K562 (cell line): Measurements from ENCODE around the gene CRTAP. TPM values are rescaled to one million over a fixed set of nuclear protein-coding genes. Genes with fewer than 3 reads are reported as not detected.
A peak's percentile ranks its signal among the peaks of the same experiment; 100 is the strongest.

Experiments
- ATAC-seq: fragments of 200-7000 bp; cut with Tn5 transposase; 3 replicates; pipeline ENCODE4 v1.9.1; 2020; ENCODE audit warnings: moderate library complexity
- BruUV-seq: library from RNA; stranded (reverse); fragments of 400-500 nt; replicated peaks from 2 replicates; lab custom pipeline; 2021; lab: Mats Ljungman, UMichigan
- CTCF ChIA-PET: fragments of 300-600 bp; formaldehyde crosslinking; extraction: SDS; loops from one replicate; lab custom pipeline; 2021; ENCODE audit warnings: low intra/inter-chr PET ratio; lab: Yijun Ruan, JAX
- POLR2A ChIA-PET: fragments of 300-600, 350-650 bp; sonication (Branson Sonifier 250); formaldehyde crosslinking; extraction: SDS; loops from one replicate; lab custom pipeline; 2021; ENCODE audit warnings: antibody characterized with exemption, inconsistent platforms; lab: Yijun Ruan, JAX
- DNase-seq, 4 experiments: peaks; one replicate each; pipeline versions ENCODE4 v3.0.0 to v3.0.0-alpha.2; 2011 to 2018; ENCODE audit warnings: low spot score in 3 of 4, mixed read lengths in 3 of 4; ENCODE audit errors: extremely low read depth in 1 of 4
- FAIRE-seq: peaks from 2 replicates; lab custom pipeline; 2011; peaks lifted over from hg19 to GRCh38; lab: Jason Lieb, UNC
- H2AFZ ChIP-seq: 2 replicates; pipeline ENCODE4 v1.6.0; 2011; ENCODE audit warnings: low read depth, low read length, control low read depth, inconsistent platforms
- H3K27ac ChIP-seq: fragments of 200-600 bp; 3 replicates; pipeline ENCODE4 v1.8.0; 2011; ENCODE audit warnings: low read depth, mild to moderate bottlenecking, control low read depth, inconsistent platforms, low read length, moderate library complexity, mixed read lengths; ENCODE audit errors: extremely low read depth
- H3K27me3 ChIP-seq, 2 experiments: fragments of 300-600 bp in 1 of 2; 2 replicates in 1 of 2; 3 replicates in 1 of 2; pipeline versions ENCODE4 v1.6.0 to v1.8.0; 2011; ENCODE audit warnings: inconsistent platforms in 2 of 2, low read length in 2 of 2, mild to moderate bottlenecking in 1 of 2, mixed read lengths in 1 of 2, moderate library complexity in 1 of 2; ENCODE audit not compliant: control insufficient read depth in 2 of 2, insufficient read depth in 2 of 2
- H3K36me3 ChIP-seq: fragments of 300-600 bp; 3 replicates; pipeline ENCODE4 v1.8.0; 2011; ENCODE audit warnings: mild to moderate bottlenecking, low read length, inconsistent platforms; ENCODE audit not compliant: control insufficient read depth, insufficient read depth
- H3K4me1 ChIP-seq, 2 experiments: fragments of 200-600 bp in 1 of 2; replicated peaks in 1 of 2; 2 replicates in 1 of 2; 3 replicates in 1 of 2; pipeline versions ENCODE4 v1.5.1 to v1.8.0; 2011; ENCODE audit warnings: inconsistent platforms in 2 of 2, low read length in 2 of 2, mild to moderate bottlenecking in 1 of 2, mixed read lengths in 1 of 2, moderate library complexity in 1 of 2; ENCODE audit not compliant: control insufficient read depth in 2 of 2, insufficient read depth in 2 of 2
- H3K4me2 ChIP-seq: 2 replicates; pipeline ENCODE4 v1.6.1; 2011; ENCODE audit warnings: low read length, control low read depth, inconsistent platforms, mixed read lengths; ENCODE audit not compliant: insufficient read depth
- H3K4me3 ChIP-seq: fragments of 200-600 bp; sonication (generic), shearing (Covaris generic); 2 replicates; pipeline ENCODE4 v1.5.1; 2016; ENCODE audit warnings: control low read depth, inconsistent platforms
- H3K79me2 ChIP-seq: fragments of 200-600 bp; 3 replicates; pipeline ENCODE4 v1.8.0; 2011; ENCODE audit warnings: low read length, inconsistent platforms; ENCODE audit not compliant: control insufficient read depth, insufficient read depth
- H3K9ac ChIP-seq, 2 experiments: 2 replicates each; pipeline versions ENCODE4 v1.6.0 to v1.6.1; 2011; ENCODE audit warnings: low read depth in 2 of 2, low read length in 2 of 2, control low read depth in 1 of 2, inconsistent platforms in 1 of 2, mild to moderate bottlenecking in 1 of 2, mixed read lengths in 1 of 2; ENCODE audit not compliant: insufficient read depth in 1 of 2
- H3K9me1 ChIP-seq: one replicate; pipeline ENCODE4 v1.6.0; 2011; ENCODE audit warnings: inconsistent platforms, mild to moderate bottlenecking, low read length, moderate library complexity; ENCODE audit not compliant: control insufficient read depth, insufficient read depth
- H3K9me3 ChIP-seq: replicated peaks from 2 replicates; pipeline ENCODE4 v1.5.1; 2011; ENCODE audit warnings: low read depth, low read length, inconsistent platforms; ENCODE audit not compliant: control insufficient read depth, insufficient read depth
- H4K20me1 ChIP-seq: replicated peaks from 2 replicates; pipeline ENCODE4 v1.6.1; 2011; ENCODE audit warnings: low read length, inconsistent platforms, mixed read lengths; ENCODE audit not compliant: control insufficient read depth, insufficient read depth
- BCOR ChIP-seq: fragments of 450-650 bp; IDR thresholded peaks from 2 replicates; pipeline ENCODE4 v1.6.1; 2016
- DPF2 ChIP-seq: fragments of 450-650 bp; IDR thresholded peaks from 2 replicates; pipeline ENCODE4 v1.6.1; 2016
- MYBL2 ChIP-seq, 2 experiments: fragments of 450-650 bp in 1 of 2; sonication (generic) in 1 of 2; formaldehyde crosslinking in 1 of 2; IDR thresholded peaks; 2 replicates each; pipeline versions ENCODE4 v1.6.1 to v1.8.1; 2017 to 2022; ENCODE audit warnings: borderline replicate concordance in 1 of 2, inconsistent platforms in 1 of 2, low read depth in 1 of 2, mild to moderate bottlenecking in 1 of 2, missing genetic modification reagents in 1 of 2, moderate library complexity in 1 of 2
- PTTG1 ChIP-seq: fragments of 450-650 bp; IDR thresholded peaks from 2 replicates; pipeline ENCODE4 v1.6.1; 2016; ENCODE audit warnings: low read depth, mild to moderate bottlenecking, missing genetic modification characterization, missing compliant biosample characterization
- TAF1 ChIP-seq: IDR thresholded peaks from 2 replicates; pipeline ENCODE4 v1.6.1; 2011; ENCODE audit warnings: mild to moderate bottlenecking, low read length, moderate library complexity; ENCODE audit not compliant: insufficient read depth, control insufficient read depth, severe bottlenecking; ENCODE audit errors: extremely low read depth
- ZNF583 ChIP-seq: fragments of 250-450 bp; sonication (Bioruptor Pico); IDR thresholded peaks from 2 replicates; pipeline ENCODE4 v1.4.0; 2020
- WGBS: fragments of 100-300 bp; shearing (Covaris generic); methylation state at CpG from one replicate; pipeline ENCODE4 v1.1.6; 2016; ENCODE audit warnings: low coverage, mixed read lengths; ENCODE audit not compliant: insufficient coverage; ENCODE audit errors: missing lambda C conversion rate; 5-methylcytosine and 5-hydroxymethylcytosine counted together
- in situ Hi-C: fragments of 300-500 bp; cut with MboI; formaldehyde crosslinking; loops from 4 replicates; pipeline ENCODE4 v1.15.0; 2018; ENCODE audit warnings: inconsistent platforms, mixed read lengths
- intact Hi-C: fragments of 100-400 bp; cut with micrococcal nuclease; formaldehyde crosslinking; loops from 2 replicates; pipeline ENCODE4 v1.14.2; 2022
- polyA plus RNA-seq, 8 experiments: library from polyadenylated mRNA; depleted of rRNA in 4 of 8; stranded (reverse) in 5 of 8; unstranded in 3 of 8; fragments of >200 nt; fragmentation: Nextera tagmentation in 2 of 8; fragmentation: Illumina TruSeq in 1 of 8; extraction: Ambion mirVana in 2 of 8; extraction: Trizol in 1 of 8; gene quantifications; 2 replicates each; pipeline versions ENCODE4 v1.2.1 to v1.2.3, GENCODE V29; 2011 to 2014; ENCODE audit warnings: inconsistent platforms in 1 of 8, missing spikeins in 1 of 8
- total RNA-seq, 7 experiments: library from RNA; depleted of rRNA in 6 of 7; stranded (reverse); fragments of >200 nt in 6 of 7; fragmentation: Illumina TruSeq in 2 of 7; extraction: Trizol in 2 of 7; gene quantifications; 2 replicates each; pipeline versions ENCODE4 v1.2.1 to v1.2.3, GENCODE V29; 2011 to 2021; ENCODE audit warnings: low replicate concordance in 1 of 7
- TF ChIP-seq, protein P1 (sequence below): fragments of 250-450 bp; sonication (Bioruptor Pico); IDR thresholded peaks from 2 replicates; pipeline ENCODE4 v1.4.0; 2020
- TF ChIP-seq, protein P2 (sequence below): fragments of 450-650 bp; IDR thresholded peaks from 2 replicates; pipeline ENCODE4 v1.6.1; 2016; ENCODE audit warnings: low read depth

Gene CRTAP
- total and polyA plus RNA-seq, 9 of the 15 experiments (the other 6 are each of a cell fraction or from before 2014, with no cell fraction given), result 10.0 to 121 (median 53.0) TPM

DNA sequence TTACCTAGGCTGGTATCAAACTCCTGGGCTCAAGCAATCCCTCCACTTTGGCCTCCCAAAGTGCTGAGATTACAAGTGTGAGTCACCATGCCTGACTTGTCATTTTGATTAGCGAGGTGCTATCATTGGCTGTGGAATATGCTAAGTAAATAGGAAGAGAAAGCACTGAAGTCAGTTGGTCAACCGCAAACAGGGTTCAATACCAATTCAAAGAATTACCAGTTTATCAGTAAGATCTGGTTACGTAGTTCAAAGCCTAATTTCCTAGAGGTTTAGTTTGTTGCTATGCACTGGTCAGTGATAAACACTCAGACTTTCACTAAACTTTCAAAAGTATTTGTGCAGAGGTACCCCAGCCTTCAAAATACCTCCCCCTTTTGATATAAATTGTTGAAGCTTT, 46.3 kb upstream of the CRTAP start:
- in situ Hi-C loops, result no loop called here
- no peaks in the 10 kb centered on the region for H3K9me3 ChIP-seq
- H3K4me2 ChIP-seq, result no peak overlapping the region
- H3K27me3 ChIP-seq, result no peaks in the 10 kb centered on the region
- intact Hi-C loops, result no loop called here
- H3K9me1 ChIP-seq, result no peaks in the 10 kb centered on the region
- H2AFZ ChIP-seq, result no peak overlapping the region
- no peak overlapping the region for H3K27ac ChIP-seq
- peaks cover 3 to 14% of the 10 kb centered on the region in 2 experiments; a peak in 4 of 5 replicates for H3K4me1 ChIP-seq
- H3K4me3 ChIP-seq, result no peak overlapping the region
- CTCF ChIA-PET, result no interaction called here
- POLR2A ChIA-PET, result interaction anchor here (1.2 kb wide), 1 partner anchor 10 kb away, joined by 3 read pairs; no protein-coding TSS in a partner anchor
- WGBS, result 8% methylated on average over 3 of the region's 3 CpGs
- no TSS peak for BruUV-seq
- DNase-seq, result peak; percentile 43 to 67 (median 50)
- H3K79me2 ChIP-seq, result 0 out of 3 replicates have a peak, but pooled peaks cover 1% of the 10 kb centered on the region
- H3K9ac ChIP-seq, result no peak overlapping the region
- H3K36me3 ChIP-seq, result peaks cover 66% of the 10 kb centered on the region; the same call in 2 of the 3 replicates
- H4K20me1 ChIP-seq, result no peaks in the 10 kb centered on the region
- ATAC-seq, result peak; percentile 84
- FAIRE-seq, result peak; percentile 75
- TF ChIP-seq, protein P1, sequence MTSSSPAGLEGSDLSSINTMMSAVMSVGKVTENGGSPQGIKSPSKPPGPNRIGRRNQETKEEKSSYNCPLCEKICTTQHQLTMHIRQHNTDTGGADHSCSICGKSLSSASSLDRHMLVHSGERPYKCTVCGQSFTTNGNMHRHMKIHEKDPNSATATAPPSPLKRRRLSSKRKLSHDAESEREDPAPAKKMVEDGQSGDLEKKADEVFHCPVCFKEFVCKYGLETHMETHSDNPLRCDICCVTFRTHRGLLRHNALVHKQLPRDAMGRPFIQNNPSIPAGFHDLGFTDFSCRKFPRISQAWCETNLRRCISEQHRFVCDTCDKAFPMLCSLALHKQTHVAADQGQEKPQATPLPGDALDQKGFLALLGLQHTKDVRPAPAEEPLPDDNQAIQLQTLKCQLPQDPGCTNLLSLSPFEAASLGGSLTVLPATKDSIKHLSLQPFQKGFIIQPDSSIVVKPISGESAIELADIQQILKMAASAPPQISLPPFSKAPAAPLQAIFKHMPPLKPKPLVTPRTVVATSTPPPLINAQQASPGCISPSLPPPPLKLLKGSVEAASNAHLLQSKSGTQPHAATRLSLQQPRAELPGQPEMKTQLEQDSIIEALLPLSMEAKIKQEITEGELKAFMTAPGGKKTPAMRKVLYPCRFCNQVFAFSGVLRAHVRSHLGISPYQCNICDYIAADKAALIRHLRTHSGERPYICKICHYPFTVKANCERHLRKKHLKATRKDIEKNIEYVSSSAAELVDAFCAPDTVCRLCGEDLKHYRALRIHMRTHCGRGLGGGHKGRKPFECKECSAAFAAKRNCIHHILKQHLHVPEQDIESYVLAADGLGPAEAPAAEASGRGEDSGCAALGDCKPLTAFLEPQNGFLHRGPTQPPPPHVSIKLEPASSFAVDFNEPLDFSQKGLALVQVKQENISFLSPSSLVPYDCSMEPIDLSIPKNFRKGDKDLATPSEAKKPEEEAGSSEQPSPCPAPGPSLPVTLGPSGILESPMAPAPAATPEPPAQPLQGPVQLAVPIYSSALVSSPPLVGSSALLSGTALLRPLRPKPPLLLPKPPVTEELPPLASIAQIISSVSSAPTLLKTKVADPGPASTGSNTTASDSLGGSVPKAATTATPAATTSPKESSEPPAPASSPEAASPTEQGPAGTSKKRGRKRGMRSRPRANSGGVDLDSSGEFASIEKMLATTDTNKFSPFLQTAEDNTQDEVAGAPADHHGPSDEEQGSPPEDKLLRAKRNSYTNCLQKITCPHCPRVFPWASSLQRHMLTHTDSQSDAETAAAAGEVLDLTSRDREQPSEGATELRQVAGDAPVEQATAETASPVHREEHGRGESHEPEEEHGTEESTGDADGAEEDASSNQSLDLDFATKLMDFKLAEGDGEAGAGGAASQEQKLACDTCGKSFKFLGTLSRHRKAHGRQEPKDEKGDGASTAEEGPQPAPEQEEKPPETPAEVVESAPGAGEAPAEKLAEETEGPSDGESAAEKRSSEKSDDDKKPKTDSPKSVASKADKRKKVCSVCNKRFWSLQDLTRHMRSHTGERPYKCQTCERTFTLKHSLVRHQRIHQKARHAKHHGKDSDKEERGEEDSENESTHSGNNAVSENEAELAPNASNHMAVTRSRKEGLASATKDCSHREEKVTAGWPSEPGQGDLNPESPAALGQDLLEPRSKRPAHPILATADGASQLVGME (CRISPR knock-in tag), result no peak
- TF ChIP-seq, protein P2, sequence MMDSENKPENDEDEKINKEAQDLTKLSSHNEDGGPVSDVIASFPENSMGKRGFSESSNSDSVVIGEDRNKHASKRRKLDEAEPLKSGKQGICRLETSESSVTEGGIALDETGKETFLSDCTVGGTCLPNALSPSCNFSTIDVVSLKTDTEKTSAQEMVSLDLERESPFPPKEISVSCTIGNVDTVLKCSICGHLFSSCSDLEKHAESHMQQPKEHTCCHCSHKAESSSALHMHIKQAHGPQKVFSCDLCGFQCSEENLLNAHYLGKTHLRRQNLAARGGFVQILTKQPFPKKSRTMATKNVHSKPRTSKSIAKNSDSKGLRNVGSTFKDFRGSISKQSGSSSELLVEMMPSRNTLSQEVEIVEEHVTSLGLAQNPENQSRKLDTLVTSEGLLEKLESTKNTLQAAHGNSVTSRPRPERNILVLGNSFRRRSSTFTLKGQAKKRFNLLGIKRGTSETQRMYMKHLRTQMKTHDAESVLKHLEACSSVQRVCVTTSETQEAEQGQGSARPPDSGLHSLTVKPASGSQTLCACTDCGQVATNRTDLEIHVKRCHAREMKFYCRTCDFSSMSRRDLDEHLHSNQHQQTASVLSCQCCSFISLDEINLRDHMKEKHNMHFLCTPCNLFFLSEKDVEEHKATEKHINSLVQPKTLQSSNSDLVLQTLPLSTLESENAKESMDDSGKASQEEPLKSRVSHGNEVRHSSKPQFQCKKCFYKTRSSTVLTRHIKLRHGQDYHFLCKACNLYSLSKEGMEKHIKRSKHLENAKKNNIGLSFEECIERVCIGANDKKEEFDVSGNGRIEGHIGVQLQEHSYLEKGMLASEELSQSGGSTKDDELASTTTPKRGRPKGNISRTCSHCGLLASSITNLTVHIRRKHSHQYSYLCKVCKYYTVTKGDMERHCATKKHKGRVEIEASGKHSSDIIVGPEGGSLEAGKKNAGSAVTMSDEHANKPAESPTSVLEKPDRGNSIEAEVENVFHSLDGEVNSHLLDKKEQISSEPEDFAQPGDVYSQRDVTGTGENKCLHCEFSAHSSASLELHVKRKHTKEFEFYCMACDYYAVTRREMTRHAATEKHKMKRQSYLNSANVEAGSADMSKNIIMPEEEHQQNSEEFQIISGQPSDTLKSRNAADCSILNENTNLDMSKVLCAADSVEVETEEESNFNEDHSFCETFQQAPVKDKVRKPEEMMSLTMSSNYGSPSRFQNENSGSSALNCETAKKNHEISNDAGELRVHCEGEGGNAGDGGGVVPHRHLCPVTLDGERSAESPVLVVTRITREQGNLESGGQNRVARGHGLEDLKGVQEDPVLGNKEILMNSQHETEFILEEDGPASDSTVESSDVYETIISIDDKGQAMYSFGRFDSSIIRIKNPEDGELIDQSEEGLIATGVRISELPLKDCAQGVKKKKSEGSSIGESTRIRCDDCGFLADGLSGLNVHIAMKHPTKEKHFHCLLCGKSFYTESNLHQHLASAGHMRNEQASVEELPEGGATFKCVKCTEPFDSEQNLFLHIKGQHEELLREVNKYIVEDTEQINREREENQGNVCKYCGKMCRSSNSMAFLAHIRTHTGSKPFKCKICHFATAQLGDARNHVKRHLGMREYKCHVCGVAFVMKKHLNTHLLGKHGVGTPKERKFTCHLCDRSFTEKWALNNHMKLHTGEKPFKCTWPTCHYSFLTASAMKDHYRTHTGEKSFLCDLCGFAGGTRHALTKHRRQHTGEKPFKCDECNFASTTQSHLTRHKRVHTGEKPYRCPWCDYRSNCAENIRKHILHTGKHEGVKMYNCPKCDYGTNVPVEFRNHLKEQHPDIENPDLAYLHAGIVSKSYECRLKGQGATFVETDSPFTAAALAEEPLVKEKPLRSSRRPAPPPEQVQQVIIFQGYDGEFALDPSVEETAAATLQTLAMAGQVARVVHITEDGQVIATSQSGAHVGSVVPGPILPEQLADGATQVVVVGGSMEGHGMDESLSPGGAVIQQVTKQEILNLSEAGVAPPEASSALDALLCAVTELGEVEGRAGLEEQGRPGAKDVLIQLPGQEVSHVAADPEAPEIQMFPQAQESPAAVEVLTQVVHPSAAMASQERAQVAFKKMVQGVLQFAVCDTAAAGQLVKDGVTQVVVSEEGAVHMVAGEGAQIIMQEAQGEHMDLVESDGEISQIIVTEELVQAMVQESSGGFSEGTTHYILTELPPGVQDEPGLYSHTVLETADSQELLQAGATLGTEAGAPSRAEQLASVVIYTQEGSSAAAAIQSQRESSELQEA, result no peak
- TF ChIP-seq ZNF583 (CRISPR knock-in tag), result no peak
- TF ChIP-seq TAF1, result no peak
- TF ChIP-seq DPF2, result peak; percentile 91
- peak; percentile 65 for TF ChIP-seq MYBL2 (IDR thresholded peaks at IDR 0.05; ENCODE audit: low read depth)
- TF ChIP-seq MYBL2 (CRISPR knock-in tag; IDR thresholded peaks at IDR 0.05; ENCODE audit: borderline replicate concordance), result no peak
- TF ChIP-seq BCOR, result no peak
- no peak for TF ChIP-seq PTTG1 (tag)
